Keratinocyte (primary cell): ENCODE measurements around the gene LDB2. TPM values are rescaled to one million over a fixed set of nuclear protein-coding genes. Genes with fewer than 3 reads are reported as not detected.

ENCODE experiments used
- DNase-seq: peaks from one replicate; pipeline ENCODE4 v3.0.0-alpha.2; 2011; ENCODE audit warnings: low read depth, missing footprints, low spot score
- FAIRE-seq: peaks from 2 replicates; lab custom pipeline; 2011; peaks lifted over from hg19 to GRCh38; lab: Jason Lieb, UNC
- H2AFZ ChIP-seq: 2 replicates; pipeline ENCODE4 v1.6.0; 2012; ENCODE audit warnings: low read length, control low read depth, inconsistent platforms; ENCODE audit not compliant: control insufficient read depth
- H3K27ac ChIP-seq: 2 replicates; pipeline ENCODE4 v1.5.1; 2011; ENCODE audit warnings: low read length; ENCODE audit not compliant: control insufficient read depth, insufficient read depth
- H3K27me3 ChIP-seq: 3 replicates; pipeline ENCODE4 v1.6.0; 2011; ENCODE audit warnings: low read length; ENCODE audit not compliant: control insufficient read depth, insufficient read depth; ENCODE audit errors: extremely low read depth
- H3K36me3 ChIP-seq, 2 experiments: 2 replicates in 1 of 2; 3 replicates in 1 of 2; pipeline ENCODE4 v1.5.1; 2011; ENCODE audit warnings: low read length in 2 of 2, mild to moderate bottlenecking in 1 of 2; ENCODE audit not compliant: control insufficient read depth in 2 of 2, insufficient read depth in 2 of 2; ENCODE audit errors: extremely low read depth in 1 of 2
- H3K4me1 ChIP-seq: 3 replicates; pipeline ENCODE4 v1.5.1; 2011; ENCODE audit warnings: low read length; ENCODE audit not compliant: control insufficient read depth, insufficient read depth; ENCODE audit errors: extremely low read depth
- H3K4me2 ChIP-seq: 3 replicates; pipeline ENCODE4 v1.6.0; 2011; ENCODE audit warnings: low read depth, low read length; ENCODE audit not compliant: control insufficient read depth, insufficient read depth; ENCODE audit errors: extremely low read depth
- H3K4me3 ChIP-seq, 3 experiments: fragments of 200-600 bp in 1 of 3; sonication (generic) in 1 of 3; 2 replicates in 2 of 3; 3 replicates in 1 of 3; pipeline ENCODE4 v1.5.1; 2011 to 2016; ENCODE audit warnings: low read length in 3 of 3, mild to moderate bottlenecking in 3 of 3, control low read depth in 2 of 3, inconsistent platforms in 1 of 3, low read depth in 1 of 3, mixed read lengths in 1 of 3, mixed run types in 1 of 3, moderate library complexity in 1 of 3; ENCODE audit not compliant: control insufficient read depth in 2 of 3, insufficient read depth in 2 of 3; ENCODE audit errors: extremely low read depth in 1 of 3
- H3K79me2 ChIP-seq: 2 replicates; pipeline ENCODE4 v1.6.0; 2012; ENCODE audit warnings: low read length; ENCODE audit not compliant: control insufficient read depth, insufficient read depth
- H3K9ac ChIP-seq: 3 replicates; pipeline ENCODE4 v1.6.0; 2011; ENCODE audit warnings: low read length; ENCODE audit not compliant: control insufficient read depth, insufficient read depth; ENCODE audit errors: extremely low read depth
- H3K9me1 ChIP-seq: 3 replicates; pipeline ENCODE4 v1.6.0; 2011; ENCODE audit warnings: low read length; ENCODE audit not compliant: control insufficient read depth, insufficient read depth; ENCODE audit errors: extremely low read depth
- H3K9me3 ChIP-seq: 2 replicates; pipeline ENCODE4 v1.5.1; 2012; ENCODE audit warnings: low read depth, low read length; ENCODE audit not compliant: control insufficient read depth
- H4K20me1 ChIP-seq: 3 replicates; pipeline ENCODE4 v1.6.0; 2011; ENCODE audit warnings: low read length; ENCODE audit not compliant: control insufficient read depth, insufficient read depth; ENCODE audit errors: extremely low read depth
- CTCF ChIP-seq, 3 experiments: IDR thresholded peaks in 1 of 3; conservative IDR thresholded peaks in 1 of 3; optimal IDR thresholded peaks in 1 of 3; 2 replicates in 2 of 3; 3 replicates in 1 of 3; pipeline versions ENCODE3 to v1.5.1; 2011; ENCODE audit warnings: low read length in 3 of 3, mild to moderate bottlenecking in 3 of 3, moderate library complexity in 2 of 3, control low read depth in 1 of 3, inconsistent platforms in 1 of 3; ENCODE audit not compliant: insufficient read depth in 2 of 3; ENCODE audit errors: extremely low read depth in 1 of 3
- EZH2 ChIP-seq: IDR thresholded peaks from one replicate; pipeline ENCODE4 v1.6.1; 2012; ENCODE audit warnings: inconsistent platforms, mild to moderate bottlenecking, low read length, moderate library complexity
- dilution Hi-C: fragments of 300-500 bp; cut with MboI; formaldehyde crosslinking; loops from one replicate; pipeline ENCODE4 v1.7.0; 2020; ENCODE audit warnings: low sequenced_read_pairs; ENCODE audit not compliant: extremely low pct_ligation_motif_present
- polyA plus RNA-seq, 5 experiments: library from polyadenylated mRNA; depleted of rRNA in 3 of 5; stranded (reverse) in 3 of 5; stranded (forward) in 1 of 5; unstranded in 1 of 5; fragments of >200 nt; gene quantifications; 1 replicate in 1 of 5; 2 replicates in 3 of 5; 3 replicates in 1 of 5; pipeline versions ENCODE4 v1.2.1 to v1.2.3, GENCODE V29; 2011 to 2012; ENCODE audit warnings: missing spikeins in 2 of 5, low read depth in 1 of 5, low replicate concordance in 1 of 5

LDB2 gene
- polyA plus RNA-seq, 1 donor (not counting 4 experiments of a cell fraction or from before 2014, with no cell fraction given), result not detected

GRCh38 chr4:16857425-16857824 lies 41.0 kb downstream of the LDB2 start:
- H3K4me2 ChIP-seq, result no peak overlapping the region
- H3K79me2 ChIP-seq, result no peaks in the 10 kb centered on the region
- H3K4me3 ChIP-seq, result no peak overlapping the region
- H3K4me1 ChIP-seq, result no peaks in the 10 kb centered on the region
- H3K36me3 ChIP-seq, result no peaks in the 10 kb centered on the region
- H3K27me3 ChIP-seq, result no peaks in the 10 kb centered on the region
- TF ChIP-seq CTCF (optimal IDR thresholded peaks at IDR 0.05 in 1 of 3, IDR thresholded peaks at IDR 0.05 in 1 of 3, conservative IDR thresholded peaks at IDR 0.05 in 1 of 3; ENCODE audit: extremely low read depth in 1 of 3, insufficient read depth in 2 of 3, low read length in 3 of 3), result no peak
- TF ChIP-seq EZH2, result no peak
- H4K20me1 ChIP-seq, result no peaks in the 10 kb centered on the region
- DNase-seq, result no peak
- no peak for FAIRE-seq
- H3K9me1 ChIP-seq, result no peaks in the 10 kb centered on the region
- no peaks in the 10 kb centered on the region for H3K9me3 ChIP-seq
- no peak overlapping the region for H3K9ac ChIP-seq
- H2AFZ ChIP-seq, result no peak overlapping the region
- H3K27ac ChIP-seq, result no peak overlapping the region
- dilution Hi-C loops, result no loop called here

- Histone ChIP-seq H3K4me1 (no peaks in the 10 kb centered on the region), H3K9ac (no peak overlapping the region), H3K79me2 (no peaks in the 10 kb centered on the region), H3K27ac (no peak overlapping the region), H3K36me3 (no peaks in the 10 kb centered on the region), H3K4me3 (no peak overlapping the region), H3K4me2 (no peak overlapping the region), H3K9me1 (no peaks in the 10 kb centered on the region), H2AFZ (no peak overlapping the region), H3K27me3 (no peaks in the 10 kb centered on the region), H3K9me3 (no peaks in the 10 kb centered on the region), H4K20me1 (no peaks in the 10 kb centered on the region)
- dilution Hi-C loops, result no loop called here
- DNase-seq (no peak), FAIRE-seq (no peak)
- no peak for TF ChIP-seq EZH2
- no peak for TF ChIP-seq CTCF (optimal IDR thresholded peaks at IDR 0.05 in 1 of 3, IDR thresholded peaks at IDR 0.05 in 1 of 3, conservative IDR thresholded peaks at IDR 0.05 in 1 of 3; ENCODE audit: extremely low read depth in 1 of 3, insufficient read depth in 2 of 3, low read length in 3 of 3)
These were observed 44.8 kb downstream of the LDB2 start for GRCh38 chr4:16853640-16854039.
